Fibroblast of skin of scalp (primary cell): Measurements from ENCODE around the gene RHOD.
A peak's percentile ranks its signal among the peaks of the same experiment; 100 is the strongest.

Source experiments
- DNase-seq: peaks from one replicate; pipeline ENCODE4 v3.0.0-alpha.2; 2013

The RHOD gene

GRCh38 chr11:67062526-67063373, 6.1 kb downstream of the RHOD start:
- no peak for DNase-seq

DNA sequence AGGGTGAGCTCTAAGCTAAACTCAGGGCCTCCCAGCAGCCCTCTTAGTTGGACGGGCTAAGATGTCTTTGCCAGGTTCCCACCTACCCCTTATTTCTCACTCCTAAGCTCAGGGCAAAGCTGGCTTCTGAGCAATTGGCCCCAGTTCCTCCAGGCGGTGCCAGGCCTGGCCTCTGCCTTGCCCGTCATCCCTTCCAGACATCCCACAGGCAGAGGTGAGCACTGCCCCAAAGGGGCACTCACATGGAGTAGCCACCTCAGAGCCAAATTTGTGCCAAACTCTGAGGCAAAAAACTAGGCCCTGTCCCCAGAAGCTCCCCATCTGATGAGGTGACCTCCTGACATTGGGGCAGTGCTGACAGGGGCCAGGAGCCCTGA, 9.7 kb downstream of the RHOD start:
- no peak for DNase-seq

GRCh38 chr11:67071420-67072284, 15.0 kb downstream of the RHOD start:
- peak; percentile 55 for DNase-seq

DNA sequence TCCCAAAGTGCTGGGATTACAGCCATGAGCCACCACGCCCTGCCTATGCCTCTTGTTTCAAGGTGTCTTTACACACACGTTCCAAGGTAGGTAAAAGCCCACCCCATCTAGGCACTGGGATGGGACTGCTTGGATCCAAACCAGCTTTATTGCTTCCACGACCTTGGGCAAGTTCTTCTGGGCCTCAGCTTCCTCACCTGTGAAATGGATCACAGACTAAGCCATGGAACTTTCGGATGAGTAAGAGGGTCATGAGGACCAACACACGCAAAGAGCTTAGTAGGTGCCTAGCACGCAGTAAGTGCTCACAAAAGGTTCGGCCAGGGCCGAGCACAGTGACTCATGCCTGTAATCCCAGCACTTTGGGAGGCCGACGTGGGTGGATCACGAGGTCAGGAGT, 15.6 kb downstream of the RHOD start:
- DNase-seq: no peak

GRCh38 chr11:67073908-67074307, 17.3 kb downstream of the RHOD start:
- no peak for DNase-seq

GRCh38 chr11:67076202-67076601, 19.6 kb downstream of the RHOD start:
- no peak for DNase-seq

- DNase-seq: no peak
Observed at GRCh38 chr11:67079065-67079705, 22.5 kb downstream of the RHOD start.

GRCh38 chr11:67082071-67082791, 25.6 kb downstream of the RHOD start:
- DNase-seq: no peak

GRCh38 chr11:67083786-67084366, 27.2 kb downstream of the RHOD start:
- no peak for DNase-seq

- DNase-seq: no peak
Observed at GRCh38 chr11:67085617-67086016, 29.0 kb downstream of the RHOD start.

- DNase-seq: no peak
Observed at GRCh38 chr11:67090717-67091116, 34.1 kb downstream of the RHOD start.

DNA sequence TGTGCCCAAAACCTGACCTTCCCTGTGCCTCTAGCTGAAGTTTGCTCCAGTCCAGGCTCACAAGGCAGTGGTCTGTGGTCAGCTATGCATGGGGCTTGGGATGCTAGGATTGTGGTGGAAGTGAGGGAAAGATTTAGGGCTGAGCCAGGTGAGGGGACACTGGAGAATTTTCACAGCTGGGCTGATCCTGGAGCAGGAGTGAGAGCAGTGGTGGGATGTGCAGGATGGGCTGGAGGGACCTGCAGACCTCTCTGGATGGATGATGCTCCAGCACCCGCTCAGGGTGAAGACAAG, 38.5 kb downstream of the RHOD start:
- no peak for DNase-seq

DNA sequence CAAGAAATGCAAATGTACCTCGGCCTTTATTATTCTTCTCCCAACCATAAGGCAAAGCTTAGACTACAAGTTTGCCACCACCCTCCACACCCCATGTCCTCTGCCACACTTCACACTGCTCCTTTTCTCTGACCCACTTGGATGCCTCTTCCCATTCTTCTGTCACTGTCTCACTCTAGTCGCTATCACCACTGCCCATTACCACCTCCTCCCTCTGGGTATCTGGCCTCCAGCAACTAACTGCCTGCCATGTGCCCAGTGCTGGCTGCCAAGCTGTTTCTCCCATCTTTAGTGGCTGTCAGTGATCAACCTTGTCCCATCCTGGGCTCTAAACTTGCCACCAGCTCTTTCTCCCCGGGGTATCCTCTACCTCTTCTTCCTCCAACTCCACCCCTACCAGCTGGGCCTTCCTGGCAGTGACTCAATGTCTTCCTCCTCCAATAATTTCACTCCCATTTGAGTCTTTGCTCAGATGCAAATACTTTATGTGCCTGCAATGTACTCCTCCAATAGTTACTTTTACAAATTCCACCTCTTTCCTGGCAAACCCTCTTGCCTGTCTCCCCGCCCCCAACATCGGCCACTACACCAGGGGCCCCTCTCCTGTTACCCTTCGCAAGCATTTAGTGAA, 42.3 kb downstream of the RHOD start:
- no peak for DNase-seq

GRCh38 chr11:67099831-67100324, 43.2 kb downstream of the RHOD start:
- DNase-seq: no peak

GRCh38 chr11:67102664-67103063, 46.0 kb downstream of the RHOD start:
- no peak for DNase-seq

DNA sequence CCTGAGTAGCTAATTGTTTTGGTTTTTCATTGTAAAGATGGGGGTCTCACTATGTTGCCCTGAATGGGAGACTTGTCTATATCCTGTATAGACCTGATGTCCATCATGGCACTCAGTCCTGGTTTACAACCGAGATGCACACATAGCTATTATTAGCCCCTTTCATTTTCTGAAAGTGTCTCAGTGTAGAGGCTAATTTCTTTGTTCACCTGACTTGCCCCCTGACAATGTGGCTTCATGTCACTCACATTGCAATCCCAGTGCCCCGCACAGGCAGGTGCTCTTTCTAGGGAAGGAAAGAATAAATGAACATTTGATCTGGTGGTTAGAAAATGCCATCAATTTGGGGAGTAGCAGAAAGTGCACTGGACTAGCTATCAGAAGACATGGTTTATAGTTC, 49.3 kb downstream of the RHOD start:
- DNase-seq: no peak

DNA sequence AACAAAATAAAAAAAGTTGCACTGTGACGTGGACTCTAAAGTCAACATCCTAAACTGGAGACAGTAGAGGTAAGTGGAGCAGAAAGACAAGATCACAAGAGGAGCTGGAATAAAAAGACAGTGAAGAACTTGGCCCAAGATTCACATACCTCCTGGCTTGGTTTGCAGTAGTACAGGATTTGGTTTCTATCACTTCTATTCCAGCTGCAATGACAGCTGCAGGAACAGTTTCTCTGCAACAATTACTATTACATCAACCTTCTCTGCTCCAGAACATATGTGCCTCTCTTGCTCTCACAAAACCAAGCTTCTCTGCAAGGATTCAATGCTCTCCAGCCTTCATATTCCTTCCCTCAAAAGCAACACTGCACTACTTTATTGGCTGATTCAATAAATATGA, 54.6 kb downstream of the RHOD start:
- no peak for DNase-seq

DNA sequence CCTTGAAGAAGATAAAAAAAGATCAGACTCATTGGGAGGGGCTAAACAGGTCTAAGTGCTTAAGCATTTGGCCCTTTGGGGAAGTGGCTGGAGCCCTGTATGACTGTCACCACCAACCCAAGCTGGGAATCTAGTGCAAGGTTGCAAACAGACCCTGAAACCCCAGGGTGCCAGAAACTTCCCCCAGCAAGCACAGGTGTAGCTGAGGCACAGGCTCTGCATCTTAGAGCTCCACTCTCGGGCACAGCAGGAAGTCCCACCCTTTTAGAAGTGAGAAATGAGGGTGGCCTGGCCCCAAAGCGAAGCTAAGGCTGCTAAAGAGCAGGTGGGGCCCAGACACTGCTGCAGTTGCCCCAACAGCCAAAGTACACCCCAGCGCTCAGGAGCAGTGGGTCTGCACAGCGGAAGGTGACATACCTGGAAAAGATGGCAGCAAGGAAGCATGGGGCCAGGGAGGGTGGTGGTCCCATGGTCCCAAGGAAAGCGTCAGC, 56.6 kb downstream of the RHOD start:
- no peak for DNase-seq

DNA sequence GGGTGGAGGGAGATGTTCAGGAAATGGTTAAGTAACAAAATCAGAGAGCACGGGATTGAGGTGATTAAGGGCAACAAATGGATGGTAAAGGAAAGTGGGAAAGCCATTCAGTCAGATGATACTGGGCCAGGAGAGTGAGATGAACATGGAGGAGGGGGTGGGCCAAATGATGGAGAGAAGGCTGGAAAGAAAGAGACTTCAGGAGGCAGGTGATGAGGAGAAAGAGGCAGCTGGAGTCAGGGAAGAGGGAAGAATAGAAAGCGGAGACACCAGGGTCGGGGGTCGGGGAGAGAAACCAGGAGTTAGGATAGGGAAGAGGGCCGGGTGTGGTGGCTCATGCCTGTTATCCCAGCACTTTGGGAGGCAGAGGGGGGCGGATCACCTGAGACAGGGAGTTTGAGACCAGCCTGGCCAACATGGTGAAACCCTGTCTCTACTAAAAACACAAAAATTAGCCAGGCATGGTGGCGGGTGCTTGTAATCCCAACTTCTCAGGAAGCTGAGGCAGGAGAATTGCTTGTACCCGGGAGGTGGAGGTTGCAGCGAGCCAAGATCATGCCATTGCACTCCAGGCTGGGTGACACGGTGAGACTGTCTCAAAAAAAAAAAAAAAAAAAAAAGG, 57.7 kb downstream of the RHOD start:
- no peak for DNase-seq

DNA sequence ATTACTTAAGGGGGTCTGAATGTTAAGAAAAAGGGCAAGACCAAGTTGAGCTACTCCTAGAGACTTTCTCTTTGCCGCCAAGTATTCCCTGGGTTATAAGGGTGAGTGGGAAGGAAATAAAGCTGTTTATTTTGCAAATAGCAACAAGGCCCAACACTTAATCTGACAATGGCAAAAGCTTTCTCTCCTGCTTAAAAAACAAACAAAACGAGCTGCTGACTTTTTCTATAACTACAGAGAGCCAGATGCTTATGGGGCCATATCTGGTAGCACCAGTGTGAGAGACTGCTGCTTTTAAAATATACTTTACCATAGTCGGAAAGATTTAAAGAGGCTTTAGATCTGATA, 60.1 kb downstream of the RHOD start:
- DNase-seq: no peak

- DNase-seq: no peak
Observed at GRCh38 chr11:67117176-67117575, 60.5 kb downstream of the RHOD start.
